Kidney (tissue), 14 donors: Measurements from ENCODE around the gene ATP1A3. TPM values are rescaled to one million over a fixed set of nuclear protein-coding genes. Genes with fewer than 3 reads are reported as not detected.

Experiments used
- DNase-seq, 5 donors: peaks; one replicate each; pipeline ENCODE4 v3.0.0-alpha.2; 2013 to 2020
- FAIRE-seq: peaks from 2 replicates; lab custom pipeline; 2012; peaks lifted over from hg19 to GRCh38; lab: Jason Lieb, UNC
- H3K27ac ChIP-seq, 2 donors: one replicate each; pipeline ENCODE4 v1.7.0; 2013; ENCODE audit warnings: low read depth in 2 of 2, low read length in 2 of 2, inconsistent platforms in 1 of 2
- H3K27me3 ChIP-seq: one replicate; pipeline ENCODE4 v1.7.1; 2013; ENCODE audit warnings: low read length, inconsistent platforms; ENCODE audit not compliant: control insufficient read depth, insufficient read depth
- H3K36me3 ChIP-seq, 3 donors: one replicate each; pipeline versions ENCODE4 v1.7.0 to v1.7.1; 2013; ENCODE audit warnings: low read length in 3 of 3, control low read depth in 1 of 3, inconsistent platforms in 1 of 3; ENCODE audit not compliant: insufficient read depth in 3 of 3, control insufficient read depth in 2 of 3
- H3K4me1 ChIP-seq, 3 donors: one replicate each; pipeline versions ENCODE4 v1.7.0 to v1.7.1; 2013; ENCODE audit warnings: low read length in 3 of 3, inconsistent platforms in 1 of 3, low read depth in 1 of 3; ENCODE audit not compliant: control insufficient read depth in 2 of 3, insufficient read depth in 2 of 3
- H3K4me3 ChIP-seq, 3 donors: one replicate each; pipeline versions ENCODE4 v1.7.0 to v1.8.1; 2013; ENCODE audit warnings: low read length in 3 of 3, control low read depth in 1 of 3, inconsistent platforms in 1 of 3
- H3K9ac ChIP-seq, 3 donors: one replicate each; pipeline versions ENCODE4 v1.7.0 to v1.7.1; 2013; ENCODE audit warnings: low read length in 3 of 3, control low read depth in 1 of 3, inconsistent platforms in 1 of 3
- H3K9me3 ChIP-seq, 3 donors: one replicate each; pipeline versions ENCODE4 v1.7.0 to v1.7.1; 2013; ENCODE audit warnings: low read length in 3 of 3, control low read depth in 1 of 3, inconsistent platforms in 1 of 3; ENCODE audit not compliant: control insufficient read depth in 2 of 3, insufficient read depth in 1 of 3
- CTCF ChIP-seq: IDR thresholded peaks from 3 replicates; pipeline ENCODE4 v1.5.1; 2012; ENCODE audit warnings: mild to moderate bottlenecking, moderate library complexity, borderline replicate concordance; ENCODE audit not compliant: insufficient read depth; ENCODE audit errors: extremely low read depth
- intact Hi-C: fragments of 100-400 bp; cut with DNase I; formaldehyde crosslinking; loops from one replicate; pipeline ENCODE4 v1.11.1; 2022
- polyA plus RNA-seq: library from polyadenylated mRNA; stranded (reverse); fragments of 350-450 nt; fragmentation: Illumina TruSeq; extraction: RNeasy Lipid Tissue Mini Kit (QIAGEN cat#74804); gene quantifications from one replicate; pipeline ENCODE4 v1.2.3, GENCODE V29; 2014; ENCODE audit warnings: low read depth, low replicate concordance; ENCODE audit not compliant: insufficient read depth
- total RNA-seq: library from RNA; stranded (reverse); fragmentation: NEBNext Ultra II Directional; extraction: Animal tissue kit (Norgen Biotek cat#: 25700); gene quantifications from one replicate; pipeline ENCODE4 v1.2.1, GENCODE V29; 2021
- donor health status: control.
- donor health status: control.
- donor health status: control.
- donor health status: control.
- donor health status: control.
- donor health status: DM: yes; HTN: yes; CAD: no.
- donor health status: Normal renal cell carcinoma (clear cell type).

Gene ATP1A3
- total and polyA plus RNA-seq, 2 donors from 2014 or later = not detected

- H3K9me3 ChIP-seq = no peaks in the 10 kb centered on the region
- DNase-seq (peak in 1 of 5 donors; percentile 39), FAIRE-seq (no peak)
- peak within 1 kb of the TSS in 1 of 3 donors; percentile 16 for H3K9ac ChIP-seq
- H3K4me1 ChIP-seq = peaks cover 0 to 6% (median 4%) of the 10 kb centered on the region in 3 donors
- TF ChIP-seq CTCF = no peak
- no peaks in the 10 kb centered on the region for H3K36me3 ChIP-seq
- no peak within 1 kb of the TSS for H3K27ac ChIP-seq
- H3K4me3 ChIP-seq = peak within 1 kb of the TSS in 2 of 3 donors; percentile 43 to 48
- H3K27me3 ChIP-seq = peaks cover 77% of the 10 kb centered on the region
- intact Hi-C loops = no loop called here
These were observed 65.8 kb downstream of the ATP1A3 start, which contains the start of gene ERFL for GRCh38 chr19:41928221-41928683. Gene ERFL (minus strand): TSS chr19:41928449. CDS start chr19:41912919, 15,530 bp downstream.

GRCh38 chr19:41927497-41928192 is 66.4 kb downstream of the ATP1A3 start:
- no peaks in the 10 kb centered on the region for H3K9me3 ChIP-seq
- no peak overlapping the region for H3K27ac ChIP-seq
- H3K4me1 ChIP-seq = peaks cover 0 to 6% (median 4%) of the 10 kb centered on the region in 3 donors
- no peak overlapping the region for H3K9ac ChIP-seq
- no peaks in the 10 kb centered on the region for H3K36me3 ChIP-seq
- peaks cover 81% of the 10 kb centered on the region for H3K27me3 ChIP-seq
- TF ChIP-seq CTCF = no peak
- intact Hi-C loops = no loop called here
- DNase-seq (peak in 2 of 5 donors; percentile 39 to 64), FAIRE-seq (no peak)
- H3K4me3 ChIP-seq = no peak overlapping the region

- FAIRE-seq (no peak), DNase-seq (no peak)
- no peak overlapping the region for H3K4me3 ChIP-seq
- peaks cover 79% of the 10 kb centered on the region for H3K27me3 ChIP-seq
- H3K27ac ChIP-seq = no peak overlapping the region
- no peaks in the 10 kb centered on the region for H3K9me3 ChIP-seq
- no peak overlapping the region for H3K9ac ChIP-seq
- TF ChIP-seq CTCF = no peak
- H3K4me1 ChIP-seq = peaks cover 0 to 6% (median 4%) of the 10 kb centered on the region in 3 donors
- H3K36me3 ChIP-seq = no peaks in the 10 kb centered on the region
- intact Hi-C loops = no loop called here
These were observed 67.1 kb downstream of the ATP1A3 start for GRCh38 chr19:41926763-41927496.
